ENCODE measurements around the gene PPP1R18.

The PPP1R18 gene

GRCh38 chr6:30647242-30648116 is 39.0 kb downstream of the PPP1R18 start:
- peak overlapping the region; percentile 37 for H2BK15ac ChIP-seq (ENCODE audit: low read length)
- peak overlapping the region; percentile 97 for H4K91ac ChIP-seq (ENCODE audit: low read depth, low read length, poor library complexity)

GRCh38 chr6:30646450-30647241 is 39.8 kb downstream of the PPP1R18 start, which contains the start of gene C6orf136:
C6orf136 (plus strand) TSS chr6:30647133; CDS start chr6:30647232, 99 bp downstream.
- Histone ChIP-seq H4K8ac (ENCODE audit: low read depth, low read length) (peak within 1 kb of the TSS; percentile 17), H2BK12ac (ENCODE audit: low read length) (no peak within 1 kb of the TSS), H3K4ac (ENCODE audit: low read length) (no peak within 1 kb of the TSS), H3K9ac (ENCODE audit: low read depth, low read length, poor library complexity) (peak within 1 kb of the TSS; percentile 98), H3K9me3 (replicated peaks in 1 of 2; ENCODE audit: control insufficient read depth in 2 of 2, insufficient read depth in 1 of 2, low read depth in 1 of 2, low read length in 2 of 2) (no peaks in the 10 kb centered on the region), H2BK15ac (ENCODE audit: low read length) (peak within 1 kb of the TSS; percentile 37), H2AFZ (ENCODE audit: low read length) (peak within 1 kb of the TSS; percentile 98), H3K4me3 (ENCODE audit: low read length in 2 of 2) (peak within 1 kb of the TSS; percentile 92 to 97), H2AK5ac (ENCODE audit: low read depth, low read length) (peak within 1 kb of the TSS; percentile 75), H3K27me3 (ENCODE audit: control insufficient read depth in 3 of 3, insufficient read depth in 3 of 3, low read depth in 1 of 3, low read length in 3 of 3) (no peaks in the 10 kb centered on the region), H2BK120ac (ENCODE audit: low read depth, low read length) (no peak within 1 kb of the TSS), H2BK5ac (ENCODE audit: low read length) (peak within 1 kb of the TSS; percentile 90), H3K4me1 (ENCODE audit: control insufficient read depth in 2 of 2, insufficient read depth in 1 of 2, low read depth in 1 of 2, low read length in 2 of 2) (peaks cover 4 to 5% of the 10 kb centered on the region in 2 donors), H3K79me1 (ENCODE audit: low read depth, low read length) (peaks cover 12% of the 10 kb centered on the region), H3K36me3 (replicated peaks in 1 of 2; ENCODE audit: control insufficient read depth in 2 of 2, insufficient read depth in 2 of 2, low read length in 2 of 2) (peaks cover 28 to 66% of the 10 kb centered on the region in 2 donors), H3K27ac (replicated peaks; ENCODE audit: low read length) (peak within 1 kb of the TSS; percentile 90), H3K4me2 (ENCODE audit: insufficient read depth, low read length, poor library complexity, severe bottlenecking) (peak within 1 kb of the TSS; percentile 86), H3K23ac (ENCODE audit: low read depth, low read length, poor library complexity) (peak within 1 kb of the TSS; percentile 99), H3K18ac (ENCODE audit: low read length) (peak within 1 kb of the TSS; percentile 97), H3K14ac (ENCODE audit: low read length) (peak within 1 kb of the TSS; percentile 71), H4K91ac (ENCODE audit: low read depth, low read length, poor library complexity) (peak within 1 kb of the TSS; percentile 97)
- no CpG with 5 or more reads among the region's 37 CpGs for WGBS, 2 donors (ENCODE audit: extremely low coverage in 2 of 2, insufficient read length in 2 of 2, insufficient replicate concordance in 1 of 2)
- DNase-seq (ENCODE audit: low spot score): peak; percentile 89

More at GRCh38 chr6:30647242-30648116, 39.0 kb downstream of the PPP1R18 start:
- Histone ChIP-seq H3K4me2 (ENCODE audit: insufficient read depth, low read length, poor library complexity, severe bottlenecking) (peak overlapping the region; percentile 86), H4K8ac (ENCODE audit: low read depth, low read length) (peak overlapping the region; percentile 17), H2BK120ac (ENCODE audit: low read depth, low read length) (no peak overlapping the region), H3K14ac (ENCODE audit: low read length) (peak overlapping the region; percentile 71), H3K4me1 (ENCODE audit: control insufficient read depth in 2 of 2, insufficient read depth in 1 of 2, low read depth in 1 of 2, low read length in 2 of 2) (peaks cover 4 to 5% of the 10 kb centered on the region in 2 donors), H3K4me3 (ENCODE audit: low read length in 2 of 2) (peak overlapping the region; percentile 92 to 97), H3K23ac (ENCODE audit: low read depth, low read length, poor library complexity) (peak overlapping the region; percentile 99), H3K27me3 (ENCODE audit: control insufficient read depth in 3 of 3, insufficient read depth in 3 of 3, low read depth in 1 of 3, low read length in 3 of 3) (no peaks in the 10 kb centered on the region), H3K9ac (ENCODE audit: low read depth, low read length, poor library complexity) (peak overlapping the region; percentile 98), H3K9me3 (replicated peaks in 1 of 2; ENCODE audit: control insufficient read depth in 2 of 2, insufficient read depth in 1 of 2, low read depth in 1 of 2, low read length in 2 of 2) (no peaks in the 10 kb centered on the region), H3K27ac (replicated peaks; ENCODE audit: low read length) (peak overlapping the region; percentile 90), H3K4ac (ENCODE audit: low read length) (no peak overlapping the region), H2BK12ac (ENCODE audit: low read length) (no peak overlapping the region), H3K18ac (ENCODE audit: low read length) (peak overlapping the region; percentile 97), H2AFZ (ENCODE audit: low read length) (peak overlapping the region; percentile 98), H3K36me3 (replicated peaks in 1 of 2; ENCODE audit: control insufficient read depth in 2 of 2, insufficient read depth in 2 of 2, low read length in 2 of 2) (peaks cover 29 to 69% of the 10 kb centered on the region in 2 donors), H2BK5ac (ENCODE audit: low read length) (peak overlapping the region; percentile 90), H2AK5ac (ENCODE audit: low read depth, low read length) (peak overlapping the region; percentile 75), H3K79me1 (ENCODE audit: low read depth, low read length) (peaks cover 12% of the 10 kb centered on the region)
- no CpG with 5 or more reads among the region's 78 CpGs for WGBS, 2 donors (ENCODE audit: extremely low coverage in 2 of 2, insufficient read length in 2 of 2, insufficient replicate concordance in 1 of 2)
- peak; percentile 52 for DNase-seq (ENCODE audit: low spot score)

GRCh38 chr6:30645989-30646388 is 40.5 kb downstream of the PPP1R18 start:
- no peak overlapping the region for H3K23ac ChIP-seq (ENCODE audit: low read depth, low read length, poor library complexity)
- H3K4me1 ChIP-seq (ENCODE audit: control insufficient read depth in 2 of 2, insufficient read depth in 1 of 2, low read depth in 1 of 2, low read length in 2 of 2): peaks cover 4 to 5% of the 10 kb centered on the region in 2 donors
- peaks cover 15% of the 10 kb centered on the region for H3K79me1 ChIP-seq (ENCODE audit: low read depth, low read length)
- no peak overlapping the region for H2BK12ac ChIP-seq (ENCODE audit: low read length)
- no peak overlapping the region for H3K4ac ChIP-seq (ENCODE audit: low read length)
- no peak overlapping the region for H2BK5ac ChIP-seq (ENCODE audit: low read length)
- no peak overlapping the region for H3K14ac ChIP-seq (ENCODE audit: low read length)
- no peaks in the 10 kb centered on the region for H3K9me3 ChIP-seq (replicated peaks in 1 of 2; ENCODE audit: control insufficient read depth in 2 of 2, insufficient read depth in 1 of 2, low read depth in 1 of 2, low read length in 2 of 2)
- peaks cover 33 to 66% of the 10 kb centered on the region in 2 donors for H3K36me3 ChIP-seq (replicated peaks in 1 of 2; ENCODE audit: control insufficient read depth in 2 of 2, insufficient read depth in 2 of 2, low read length in 2 of 2)
- H3K27ac ChIP-seq (replicated peaks; ENCODE audit: low read length): no peak overlapping the region
- H3K4me3 ChIP-seq (ENCODE audit: low read length in 2 of 2): no peak overlapping the region
- H3K9ac ChIP-seq (ENCODE audit: low read depth, low read length, poor library complexity): no peak overlapping the region
- H2AFZ ChIP-seq (ENCODE audit: low read length): no peak overlapping the region
- no peak overlapping the region for H2BK120ac ChIP-seq (ENCODE audit: low read depth, low read length)
- DNase-seq (ENCODE audit: low spot score): no peak
- no peak overlapping the region for H3K4me2 ChIP-seq (ENCODE audit: insufficient read depth, low read length, poor library complexity, severe bottlenecking)
- no CpG with 5 or more reads among the region's 1 CpG for WGBS, 2 donors (ENCODE audit: extremely low coverage in 2 of 2, insufficient read length in 2 of 2, insufficient replicate concordance in 1 of 2)
- H2AK5ac ChIP-seq (ENCODE audit: low read depth, low read length): no peak overlapping the region
- H4K8ac ChIP-seq (ENCODE audit: low read depth, low read length): no peak overlapping the region
- H3K27me3 ChIP-seq (ENCODE audit: control insufficient read depth in 3 of 3, insufficient read depth in 3 of 3, low read depth in 1 of 3, low read length in 3 of 3): no peaks in the 10 kb centered on the region
- H2BK15ac ChIP-seq (ENCODE audit: low read length): no peak overlapping the region
- no peak overlapping the region for H3K18ac ChIP-seq (ENCODE audit: low read length)
- no peak overlapping the region for H4K91ac ChIP-seq (ENCODE audit: low read depth, low read length, poor library complexity)
